Vagina (tissue), 2 donors: ENCODE results near the gene TP53I3.

Experiments
- CTCF ChIP-seq, 3 experiments: fragments of 450-650 bp in 2 of 3; fragments of 200-600 bp in 1 of 3; sonication (generic) in 1 of 3; IDR thresholded peaks; one replicate each; pipeline ENCODE4 v1.5.1; 2017 to 2019; ENCODE audit warnings: antibody characterized with exemption in 3 of 3, mild to moderate bottlenecking in 2 of 3, moderate library complexity in 2 of 3
- POLR2A ChIP-seq, 2 donors: fragments of 450-650 bp; IDR thresholded peaks; one replicate each; pipeline ENCODE4 v1.6.1; 2017; ENCODE audit warnings: antibody characterized with exemption in 2 of 2, mild to moderate bottlenecking in 2 of 2, moderate library complexity in 2 of 2
- POLR2AphosphoS5 ChIP-seq, 2 donors: sonication (generic); formaldehyde crosslinking; IDR thresholded peaks; one replicate each; pipeline ENCODE4 v1.9.0; 2017; ENCODE audit warnings: antibody characterized with exemption in 2 of 2, mild to moderate bottlenecking in 2 of 2, low read depth in 1 of 2; ENCODE audit not compliant: insufficient read depth in 1 of 2

GRCh38 chr2:24072259-24072658, 12.4 kb downstream of the TP53I3 start:
- TF ChIP-seq CTCF (IDR thresholded peaks at IDR 0.05) = no peak
- no peak for TF ChIP-seq POLR2AphosphoS5 (IDR thresholded peaks at IDR 0.05; ENCODE audit: insufficient read depth in 1 of 2, low read depth in 1 of 2)
- no peak for TF ChIP-seq POLR2A (IDR thresholded peaks at IDR 0.05)
